GM23338 (cell line): ENCODE results near the gene ABCA13. TPM values are rescaled to one million over a fixed set of nuclear protein-coding genes. Genes with fewer than 3 reads are reported as not detected.

Experiments used
- ATAC-seq: fragments of 200-7000 bp; cut with Tn5 transposase; 3 replicates; pipeline ENCODE4 v1.9.1; 2020
- DNase-seq: peaks from one replicate; pipeline ENCODE4 v3.0.0-alpha.2; 2015; ENCODE audit warnings: low spot score
- H2AFZ ChIP-seq: fragments of 200-600 bp; sonication (generic); 2 replicates; pipeline ENCODE4 v1.8.0; 2016; ENCODE audit warnings: antibody characterized with exemption, mild to moderate bottlenecking, moderate library complexity
- H3F3A ChIP-seq: fragments of 200-600 bp; sonication (generic); replicated peaks from 2 replicates; pipeline ENCODE4 v1.8.0; 2017; ENCODE audit warnings: antibody characterized with exemption, mixed run types, low read depth
- H3K27ac ChIP-seq: fragments of 200-600 bp; sonication (generic); 2 replicates; pipeline ENCODE4 v1.6.1; 2016; ENCODE audit warnings: low read depth
- H3K27me3 ChIP-seq: fragments of 200-600 bp; sonication (generic); 2 replicates; pipeline ENCODE4 v1.8.0; 2016; ENCODE audit warnings: mild to moderate bottlenecking, mixed run types, moderate library complexity; ENCODE audit not compliant: insufficient read depth
- H3K36me3 ChIP-seq: fragments of 200-600 bp; sonication (generic); 2 replicates; pipeline ENCODE4 v1.8.0; 2016; ENCODE audit warnings: mild to moderate bottlenecking; ENCODE audit not compliant: insufficient read depth
- H3K4me1 ChIP-seq: fragments of 200-600 bp; sonication (generic); 2 replicates; pipeline ENCODE4 v1.8.0; 2016; ENCODE audit warnings: mild to moderate bottlenecking, moderate library complexity; ENCODE audit not compliant: insufficient read depth
- H3K4me2 ChIP-seq: fragments of 200-600 bp; sonication (generic); 2 replicates; pipeline ENCODE4 v1.7.1; 2017; ENCODE audit warnings: mixed run types
- H3K4me3 ChIP-seq: fragments of 200-600 bp; sonication (generic); 2 replicates; pipeline ENCODE4 v1.6.1; 2016; ENCODE audit warnings: mixed run types
- H3K79me2 ChIP-seq: fragments of 200-600 bp; sonication (generic); replicated peaks from 2 replicates; pipeline ENCODE4 v1.8.0; 2017; ENCODE audit warnings: mild to moderate bottlenecking; ENCODE audit not compliant: insufficient read depth
- H3K9me2 ChIP-seq: fragments of 200-600 bp; sonication (generic); 2 replicates; pipeline ENCODE4 v1.8.0; 2017; ENCODE audit not compliant: insufficient read depth
- H4K20me1 ChIP-seq: fragments of 200-600 bp; sonication (generic); replicated peaks from 2 replicates; pipeline ENCODE4 v1.8.0; 2017; ENCODE audit warnings: mild to moderate bottlenecking; ENCODE audit not compliant: insufficient read depth
- H3K27ac Mint-ChIP-seq: 2 replicates; pipeline ENCODE4 v1.8.0; 2020; ENCODE audit warnings: inconsistent platforms, mild to moderate bottlenecking, moderate library complexity, mixed read lengths
- H3K27me3 Mint-ChIP-seq: 3 replicates; pipeline ENCODE4 v1.8.0; 2022; ENCODE audit warnings: low read depth, mild to moderate bottlenecking, moderate library complexity, mixed read lengths, inconsistent platforms; ENCODE audit not compliant: insufficient read depth, poor library complexity
- H3K36me3 Mint-ChIP-seq: 3 replicates; pipeline ENCODE4 v1.8.0; 2021; ENCODE audit warnings: low read depth, mild to moderate bottlenecking, inconsistent platforms, moderate library complexity, mixed read lengths
- H3K4me1 Mint-ChIP-seq: 3 replicates; pipeline ENCODE4 v1.8.0; 2020; ENCODE audit warnings: mild to moderate bottlenecking, inconsistent platforms, mixed read lengths
- H3K4me3 Mint-ChIP-seq: 3 replicates; pipeline ENCODE4 v1.8.0; 2021; ENCODE audit warnings: moderate library complexity, mild to moderate bottlenecking, inconsistent platforms, mixed read lengths
- H3K9me3 Mint-ChIP-seq: 3 replicates; pipeline ENCODE4 v1.8.0; 2020; ENCODE audit warnings: moderate library complexity, mild to moderate bottlenecking, inconsistent platforms, mixed read lengths
- CREB1 ChIP-seq: fragments of 250-450 bp; sonication (Bioruptor Pico); IDR thresholded peaks from 2 replicates; pipeline ENCODE4 v1.5.0; 2020; ENCODE audit warnings: low read depth, mild to moderate bottlenecking, moderate library complexity
- ETS1 ChIP-seq: IDR thresholded peaks from 2 replicates; pipeline ENCODE4 v1.6.1; 2016; ENCODE audit warnings: antibody characterized with exemption
- EZH2 ChIP-seq: fragments of 200-600 bp; sonication (generic); IDR thresholded peaks from one replicate; pipeline ENCODE4 v1.8.0; 2017; ENCODE audit warnings: antibody characterized with exemption, mild to moderate bottlenecking, low read depth; ENCODE audit not compliant: unreplicated experiment
- EZH2phosphoT487 ChIP-seq: fragments of 200-600 bp; sonication (generic); IDR thresholded peaks from one replicate; pipeline ENCODE4 v1.8.1; 2018; ENCODE audit warnings: antibody characterized with exemption; ENCODE audit not compliant: unreplicated experiment
- JUNB ChIP-seq: IDR thresholded peaks from one replicate; pipeline ENCODE4 v1.6.1; 2016; ENCODE audit warnings: antibody characterized with exemption; ENCODE audit not compliant: unreplicated experiment
- NANOG ChIP-seq: IDR thresholded peaks from 2 replicates; pipeline ENCODE4 v1.6.1; 2016; ENCODE audit warnings: antibody characterized with exemption, borderline replicate concordance
- POLR2AphosphoS5 ChIP-seq: IDR thresholded peaks from 2 replicates; pipeline ENCODE4 v1.6.1; 2016; ENCODE audit warnings: antibody characterized with exemption, low read depth
- STAT1 ChIP-seq: IDR thresholded peaks from one replicate; pipeline ENCODE4 v1.6.1; 2016; ENCODE audit warnings: antibody characterized with exemption; ENCODE audit not compliant: unreplicated experiment
- ZNF462 ChIP-seq: fragments of 250-450 bp; sonication (Bioruptor Pico); IDR thresholded peaks from 2 replicates; pipeline ENCODE4 v1.5.0; 2020; ENCODE audit warnings: mild to moderate bottlenecking, moderate library complexity
- polyA plus RNA-seq: library from polyadenylated mRNA; unstranded; fragments of >200 nt; fragmentation: Nextera tagmentation; extraction: Ambion mirVana; gene quantifications from 2 replicates; pipeline ENCODE4 v1.2.1, GENCODE V29; 2016
- total RNA-seq: library from RNA; depleted of rRNA; stranded (reverse); fragments of >200 nt; shearing (Covaris generic); gene quantifications from 2 replicates; pipeline ENCODE4 v1.2.3, GENCODE V29; 2014

ABCA13 gene
- total and polyA plus RNA-seq, 2 experiments from 2014 or later = 0.21 TPM; not detected in 1

- TF ChIP-seq ZNF462 (CRISPR knock-in tag) = no peak
- no peak for TF ChIP-seq EZH2
- no peak for TF ChIP-seq STAT1
- TF ChIP-seq POLR2AphosphoS5 = no peak
Measured at GRCh38 chr7:48540746-48541145, 369.5 kb downstream of the ABCA13 start (continued).

- Mint-ChIP-seq H3K4me3 (no peak overlapping the region), H3K4me1 (peaks cover 17% of the 10 kb centered on the region), H3K27ac (no peak overlapping the region), H3K9me3 (no peaks in the 10 kb centered on the region), H3K27me3 (no peaks in the 10 kb centered on the region), H3K36me3 (no peaks in the 10 kb centered on the region)
- H3K9me2 ChIP-seq = no peaks in the 10 kb centered on the region
- no peaks in the 10 kb centered on the region for H3K36me3 ChIP-seq
- no peak overlapping the region for H2AFZ ChIP-seq
- H3K27me3 ChIP-seq = no peaks in the 10 kb centered on the region
- no peak for ATAC-seq
- H3K4me3 ChIP-seq = no peak overlapping the region
- H3K27ac ChIP-seq = no peak overlapping the region
- no peak overlapping the region for H3K4me2 ChIP-seq
- no peak for DNase-seq
- no peaks in the 10 kb centered on the region for H3K79me2 ChIP-seq
- H4K20me1 ChIP-seq = no peaks in the 10 kb centered on the region
- H3F3A ChIP-seq = no peaks in the 10 kb centered on the region
- TF ChIP-seq EZH2phosphoT487 = no peak
- no peak for TF ChIP-seq CREB1 (CRISPR knock-in tag)
- TF ChIP-seq POLR2AphosphoS5 = no peak
- TF ChIP-seq JUNB = no peak
- TF ChIP-seq STAT1 = no peak
- no peak for TF ChIP-seq NANOG
- no peak for TF ChIP-seq ETS1
- 0 out of 2 replicates have a peak, but pooled peaks cover 4% of the 10 kb centered on the region for H3K4me1 ChIP-seq
Measured at GRCh38 chr7:48548667-48549066, 377.4 kb downstream of the ABCA13 start.
